H1 (cell line): Measurements from ENCODE around the gene KCNJ4.

Source experiments
- BCL11A ChIP-seq, 2 experiments: IDR thresholded peaks; one replicate each; pipeline ENCODE4 v1.6.1; 2011; ENCODE audit warnings: low read depth in 2 of 2, low read length in 2 of 2, mild to moderate bottlenecking in 2 of 2
- MAX ChIP-seq: IDR thresholded peaks from 2 replicates; pipeline ENCODE4 v1.6.1; 2012; ENCODE audit warnings: inconsistent platforms
- POLR2AphosphoS5 ChIP-seq: IDR thresholded peaks from 2 replicates; pipeline ENCODE4 v1.6.1; 2011; ENCODE audit warnings: low read depth, low read length
- YY1 ChIP-seq: IDR thresholded peaks from 2 replicates; pipeline ENCODE4 v1.6.1; 2011; ENCODE audit warnings: low read depth, mild to moderate bottlenecking, low read length
- TF ChIP-seq, protein P1 (sequence below), 3 experiments: IDR thresholded peaks; 1 replicate in 2 of 3; 2 replicates in 1 of 3; pipeline versions ENCODE4 v1.5.1 to v1.6.1; 2011; ENCODE audit warnings: low read length in 3 of 3, mild to moderate bottlenecking in 3 of 3, inconsistent platforms in 2 of 3, low read depth in 1 of 3, moderate library complexity in 1 of 3; ENCODE audit not compliant: insufficient read depth in 1 of 3; ENCODE audit errors: control extremely low read depth in 1 of 3

DNA sequence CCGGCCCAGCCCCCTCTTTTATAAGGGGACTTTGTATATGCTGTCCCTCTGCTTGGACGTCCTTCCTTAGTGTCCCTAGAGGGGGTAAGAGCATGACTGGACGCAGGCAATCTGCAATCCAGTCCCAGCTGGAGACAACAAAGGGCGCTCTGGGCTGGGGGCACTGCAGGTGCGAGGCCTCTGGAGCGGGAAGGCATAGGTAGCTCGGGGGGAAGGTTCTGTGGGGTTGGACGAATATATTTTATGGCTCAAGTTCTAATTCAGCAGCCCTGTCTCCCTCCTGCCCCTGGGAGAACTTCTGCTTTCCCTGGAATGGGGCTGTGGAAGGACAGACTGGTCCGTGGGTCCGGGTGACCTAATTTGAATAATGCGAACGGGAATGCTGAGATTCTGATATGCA, 40.0 kb downstream of the KCNJ4 start:
- no peak for TF ChIP-seq MAX
- TF ChIP-seq BCL11A (IDR thresholded peaks at IDR 0.05; ENCODE audit: low read depth in 2 of 2, low read length in 2 of 2), result no peak
- TF ChIP-seq, protein P1, sequence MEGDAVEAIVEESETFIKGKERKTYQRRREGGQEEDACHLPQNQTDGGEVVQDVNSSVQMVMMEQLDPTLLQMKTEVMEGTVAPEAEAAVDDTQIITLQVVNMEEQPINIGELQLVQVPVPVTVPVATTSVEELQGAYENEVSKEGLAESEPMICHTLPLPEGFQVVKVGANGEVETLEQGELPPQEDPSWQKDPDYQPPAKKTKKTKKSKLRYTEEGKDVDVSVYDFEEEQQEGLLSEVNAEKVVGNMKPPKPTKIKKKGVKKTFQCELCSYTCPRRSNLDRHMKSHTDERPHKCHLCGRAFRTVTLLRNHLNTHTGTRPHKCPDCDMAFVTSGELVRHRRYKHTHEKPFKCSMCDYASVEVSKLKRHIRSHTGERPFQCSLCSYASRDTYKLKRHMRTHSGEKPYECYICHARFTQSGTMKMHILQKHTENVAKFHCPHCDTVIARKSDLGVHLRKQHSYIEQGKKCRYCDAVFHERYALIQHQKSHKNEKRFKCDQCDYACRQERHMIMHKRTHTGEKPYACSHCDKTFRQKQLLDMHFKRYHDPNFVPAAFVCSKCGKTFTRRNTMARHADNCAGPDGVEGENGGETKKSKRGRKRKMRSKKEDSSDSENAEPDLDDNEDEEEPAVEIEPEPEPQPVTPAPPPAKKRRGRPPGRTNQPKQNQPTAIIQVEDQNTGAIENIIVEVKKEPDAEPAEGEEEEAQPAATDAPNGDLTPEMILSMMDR (IDR thresholded peaks at IDR 0.05; ENCODE audit: control extremely low read depth in 1 of 3, insufficient read depth in 1 of 3, low read depth in 1 of 3, low read length in 3 of 3), result no peak
- TF ChIP-seq POLR2AphosphoS5, result no peak
- TF ChIP-seq YY1, result no peak
